ENCODE measurements around the gene NR2F6. TPM values are rescaled to one million over a fixed set of nuclear protein-coding genes. Genes with fewer than 3 reads are reported as not detected.
A peak's percentile ranks its signal among the peaks of the same experiment; 100 is the strongest.

The NR2F6 gene
- polyA plus RNA-seq, 10 donors: 20.0 to 31.6 (median 23.4) TPM

DNA sequence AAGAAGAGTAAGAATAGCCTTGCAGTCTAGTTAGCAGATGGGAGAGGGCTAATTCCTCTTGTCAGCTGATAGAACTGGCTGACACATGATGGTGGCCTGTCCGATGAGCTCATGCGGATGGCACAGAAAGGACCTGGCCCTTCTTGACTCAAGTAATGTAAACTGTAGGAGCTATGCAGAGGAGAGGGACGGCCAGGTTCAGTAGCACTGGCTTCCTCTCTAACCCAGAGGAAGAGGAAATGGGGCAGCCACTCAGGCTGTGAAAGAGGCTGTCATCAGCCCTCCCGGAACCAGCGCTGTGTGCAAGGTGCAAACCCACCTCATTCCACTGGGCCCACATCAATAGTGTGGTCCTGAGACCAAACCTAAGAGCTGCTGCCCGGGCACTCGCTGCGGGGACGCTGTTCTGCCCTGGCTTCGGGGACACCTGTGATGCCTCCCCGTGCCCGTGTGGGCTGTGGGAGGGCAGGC lies 61.3 kb downstream of the NR2F6 start:
- DNase-seq: no peak

DNA sequence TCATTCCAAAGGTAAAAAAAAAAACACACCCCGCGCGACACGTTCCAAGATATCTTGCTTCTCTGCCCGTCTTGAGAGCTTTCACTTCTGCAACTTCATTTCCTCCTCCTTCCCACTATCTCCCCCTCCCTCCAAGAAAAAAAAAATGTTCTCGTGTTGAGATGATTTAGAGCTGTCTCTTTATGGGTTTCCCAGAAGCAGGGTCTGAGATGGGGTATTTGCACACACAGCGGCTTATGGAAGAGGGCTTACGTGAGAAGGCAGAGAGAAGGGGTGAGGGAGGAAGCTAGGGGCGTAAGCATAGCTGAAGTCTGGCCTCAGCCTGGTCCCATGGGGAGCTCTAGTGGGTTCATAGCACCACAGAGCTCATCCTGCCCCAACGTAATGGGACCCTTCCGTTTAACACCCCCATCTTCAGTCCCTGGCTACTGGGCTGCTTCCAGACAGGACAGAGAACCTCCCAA lies 61.8 kb downstream of the NR2F6 start:
- DNase-seq: peak in 2 of 3 donors; percentile 39 to 66

DNA sequence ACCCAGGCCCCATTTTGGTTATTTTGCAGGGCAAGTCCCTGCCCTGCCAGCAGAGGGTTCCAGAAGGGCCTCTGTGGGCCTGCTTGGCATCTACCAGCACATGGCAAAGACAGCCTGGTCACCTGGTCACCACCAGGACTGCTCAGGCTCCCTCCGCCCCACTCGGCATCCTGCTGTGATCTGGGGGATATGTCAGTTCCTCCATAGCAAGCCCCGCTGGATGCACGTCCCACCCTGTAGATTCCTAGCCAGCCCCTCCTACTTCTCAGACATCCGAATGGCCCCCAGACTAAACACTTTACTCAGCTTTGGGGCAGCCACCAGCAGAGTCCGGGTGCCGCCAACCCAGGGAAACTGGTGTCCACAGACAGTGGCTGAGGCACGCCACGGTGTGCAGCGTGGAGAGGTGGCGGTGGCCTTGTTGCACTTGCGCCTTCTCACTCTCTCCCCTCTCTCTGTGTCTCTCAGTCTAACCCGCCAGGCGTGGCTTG lies 62.4 kb downstream of the NR2F6 start:
- peak in 1 of 3 donors; percentile 28 for DNase-seq

Other genes with a start within 250 kb of the NR2F6 start
- gene CPAMD8, start 219.1 kb downstream of the NR2F6 start, polyA plus RNA-seq (ENCODE audit: insufficient read length in 10 of 10): 1 to 10 TPM; 2.7 to 8.7 (median 4.3) TPM
- gene HAUS8, start 170.5 kb downstream of the NR2F6 start, polyA plus RNA-seq (ENCODE audit: insufficient read length in 10 of 10): 10 to 100 TPM in 3 of 10 donors, 1 to 10 TPM in 7; 6.3 to 14.3 (median 8.6) TPM
- gene MYO9B, start 170.1 kb downstream of the NR2F6 start, polyA plus RNA-seq (ENCODE audit: insufficient read length in 10 of 10): 10 to 100 TPM; 30.2 to 48.5 (median 34.2) TPM
- 10 to 100 TPM; 22.4 to 31.5 (median 25.9) TPM for gene USE1, start 30.6 kb downstream of the NR2F6 start, polyA plus RNA-seq (ENCODE audit: insufficient read length in 10 of 10)
- gene OCEL1, start 19.7 kb downstream of the NR2F6 start, polyA plus RNA-seq (ENCODE audit: insufficient read length in 10 of 10): 10 to 100 TPM in 1 of 10 donors, 1 to 10 TPM in 9; 5.9 to 10.4 (median 8.8) TPM
- gene USHBP1, start 18.8 kb upstream of the NR2F6 start, polyA plus RNA-seq (ENCODE audit: insufficient read length in 10 of 10): 1 to 10 TPM; 3.2 to 8.8 (median 5.8) TPM
- 10 to 100 TPM; 70.4 to 91.0 (median 85.8) TPM for gene BABAM1, start 21.5 kb upstream of the NR2F6 start, polyA plus RNA-seq (ENCODE audit: insufficient read length in 10 of 10)
- 1 to 10 TPM in 3 of 10 donors, under 1 TPM in 7; 0.54 to 1.6 (median 0.82) TPM for gene ANKLE1, start 36.0 kb upstream of the NR2F6 start, polyA plus RNA-seq (ENCODE audit: insufficient read length in 10 of 10)
- 1 to 10 TPM; 4.5 to 9.3 (median 5.8) TPM for gene ABHD8, start 57.5 kb upstream of the NR2F6 start, polyA plus RNA-seq (ENCODE audit: insufficient read length in 10 of 10)
- gene MRPL34, start 60.0 kb upstream of the NR2F6 start, polyA plus RNA-seq (ENCODE audit: insufficient read length in 10 of 10): 10 to 100 TPM; 21.5 to 40.5 (median 30.3) TPM
- gene DDA1, start 63.6 kb upstream of the NR2F6 start, polyA plus RNA-seq (ENCODE audit: insufficient read length in 10 of 10): 10 to 100 TPM; 24.3 to 39.7 (median 31.3) TPM
- 1 to 10 TPM; 5.4 to 10.0 (median 6.8) TPM for gene ANO8, start 88.9 kb upstream of the NR2F6 start, polyA plus RNA-seq (ENCODE audit: insufficient read length in 10 of 10)
- gene GTPBP3, start 91.6 kb upstream of the NR2F6 start, polyA plus RNA-seq (ENCODE audit: insufficient read length in 10 of 10): 10 to 100 TPM in 7 of 10 donors, 1 to 10 TPM in 3; 8.4 to 19.4 (median 11.5) TPM
- 10 to 100 TPM; 34.3 to 73.4 (median 47.2) TPM for gene PLVAP, start 131.4 kb upstream of the NR2F6 start, polyA plus RNA-seq (ENCODE audit: insufficient read length in 10 of 10)
- gene CCDC194, start 148.3 kb upstream of the NR2F6 start, polyA plus RNA-seq (ENCODE audit: insufficient read length in 10 of 10): not detected
- 1 to 10 TPM; 4.5 to 8.3 (median 6.6) TPM for gene BST2, start 159.7 kb upstream of the NR2F6 start, polyA plus RNA-seq (ENCODE audit: insufficient read length in 10 of 10)
- gene MVB12A, start 174.1 kb upstream of the NR2F6 start, polyA plus RNA-seq (ENCODE audit: insufficient read length in 10 of 10): 10 to 100 TPM; 21.6 to 32.9 (median 27.1) TPM
- gene TMEM221, start 202.7 kb upstream of the NR2F6 start, polyA plus RNA-seq (ENCODE audit: insufficient read length in 10 of 10): 1 to 10 TPM in 8 of 10 donors, under 1 TPM in 2; 0.84 to 2.7 (median 1.2) TPM
- gene NXNL1, start 215.0 kb upstream of the NR2F6 start, polyA plus RNA-seq (ENCODE audit: insufficient read length in 10 of 10): not detected
- gene SLC27A1, start 224.6 kb upstream of the NR2F6 start, polyA plus RNA-seq (ENCODE audit: insufficient read length in 10 of 10): 10 to 100 TPM; 12.4 to 20.3 (median 14.4) TPM

Data from muscle of back (tissue), 11 donors.